ENCODE measurements around the gene SLAMF9. TPM values are rescaled to one million over a fixed set of nuclear protein-coding genes. Genes with fewer than 3 reads are reported as not detected.
"Not testable (repeated sequence)": the region's sequence is repeated elsewhere in the genome, so short reads cannot be mapped to it uniquely, and the experiment has no call there.

The SLAMF9 gene
- total RNA-seq, 2 experiments from 2014 or later, result not detected

DNA sequence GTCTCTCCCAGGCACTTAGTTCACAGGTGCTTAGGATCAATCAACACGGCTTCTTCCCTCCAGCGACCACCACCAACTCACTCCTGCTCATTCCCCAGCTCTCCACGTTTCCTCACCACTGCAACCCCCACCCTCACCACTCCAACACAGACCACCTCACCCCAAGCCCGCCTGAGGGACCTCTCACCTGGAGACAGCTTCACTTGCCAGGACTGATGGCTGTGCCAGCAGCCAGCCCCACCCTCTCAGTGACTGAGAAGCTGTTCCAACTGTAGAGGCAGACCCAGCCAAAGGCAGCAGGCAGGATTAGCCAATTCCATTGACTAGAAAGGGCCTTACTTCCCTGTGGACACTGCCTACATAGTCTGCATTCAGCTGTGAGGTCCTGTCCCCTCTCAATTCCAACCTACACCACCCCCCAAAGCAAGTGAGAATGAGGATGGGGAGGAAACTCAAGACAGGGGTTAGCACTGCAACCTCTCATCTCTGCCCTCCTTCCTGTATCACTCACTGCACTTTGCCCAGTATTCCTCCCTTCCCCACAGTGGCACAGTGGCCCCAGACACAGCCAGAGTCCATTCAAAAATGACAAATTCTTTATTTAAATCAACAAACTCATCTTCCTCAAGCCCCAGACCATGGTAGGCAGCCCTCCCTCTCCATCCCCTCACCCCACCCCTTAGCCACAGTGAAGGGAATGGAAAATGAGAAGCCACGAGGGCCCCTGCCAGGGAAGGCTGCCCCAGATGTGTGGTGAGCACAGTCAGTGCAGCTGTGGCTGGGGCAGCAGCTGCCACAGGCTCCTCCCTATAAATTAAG, 36.3 kb downstream of the SLAMF9 start:
- Mint-ChIP-seq H3K36me3 (ENCODE audit: low read depth) (peaks cover 81% of the 10 kb centered on the region), H3K4me3 (no peak overlapping the region), H3K27ac (peak overlapping the region; percentile 20), H3K9me3 (ENCODE audit: insufficient read depth) (no peaks in the 10 kb centered on the region), H3K4me1 (ENCODE audit: low read depth) (peaks cover 81% of the 10 kb centered on the region), H3K27me3 (ENCODE audit: low read depth) (no peaks in the 10 kb centered on the region)
- ChIA-PET CTCF (interaction anchor here (1.2 to 1.3 kb wide), 2 partner anchors 25 to 90 kb away, joined by 3 read pairs; no protein-coding TSS in a partner anchor), POLR2A (no interaction called here)
- ATAC-seq, result peak; percentile 14
- DNase-seq, result no peak

DNA sequence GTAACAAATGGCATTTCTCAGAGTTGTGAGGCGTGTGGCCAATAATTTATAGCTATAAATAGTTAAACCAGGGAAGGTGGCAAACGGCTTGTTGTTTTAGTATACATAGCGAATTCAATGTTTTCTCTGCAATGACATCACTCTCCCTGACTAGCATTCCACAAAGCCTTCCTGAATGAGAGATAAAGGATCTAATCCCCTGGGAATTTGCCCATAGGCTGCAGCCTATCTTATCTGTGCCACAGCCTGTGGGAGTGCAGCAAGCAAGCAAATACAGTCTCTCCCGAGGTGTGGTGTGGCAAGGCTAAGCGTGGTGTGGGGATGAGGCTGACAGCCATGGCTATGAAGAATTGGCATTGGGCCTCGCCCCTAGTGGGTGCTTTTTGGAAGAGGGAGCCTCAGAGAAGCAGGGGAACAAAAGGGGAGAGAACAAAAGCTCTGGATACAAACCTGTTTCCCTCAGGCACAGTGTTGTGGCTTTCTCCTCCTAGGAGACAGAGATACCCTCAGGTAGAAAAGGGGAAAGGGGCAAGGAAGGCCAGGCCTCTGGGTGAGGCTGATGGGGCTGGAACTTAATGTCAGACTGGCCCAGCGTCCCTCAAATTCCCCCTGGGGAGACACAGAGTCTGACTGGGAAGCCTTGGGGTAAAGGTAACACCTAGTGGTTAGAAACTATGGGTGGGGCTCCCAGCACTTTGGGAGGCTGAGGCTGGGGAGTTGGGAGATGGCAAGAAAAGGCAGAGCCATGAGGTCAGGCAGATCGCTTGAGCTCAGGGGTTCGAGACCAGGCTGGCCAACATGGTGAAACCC, 37.6 kb downstream of the SLAMF9 start:
- ChIA-PET POLR2A (interaction anchor here (1.0 to 1.5 kb wide), 2 partner anchors 8 to 23 kb away, joined by 3 to 12 read pairs; partner anchors contain the start of gene TAGLN2), CTCF (interaction anchor here (1.0 to 1.4 kb wide), 2 partner anchors 91 to 118 kb away, joined by 3 to 6 read pairs; no protein-coding TSS in a partner anchor)
- Mint-ChIP-seq H3K9me3 (ENCODE audit: insufficient read depth) (no peaks in the 10 kb centered on the region), H3K27ac (peak overlapping the region; percentile 37), H3K4me3 (no peak overlapping the region), H3K36me3 (ENCODE audit: low read depth) (peaks cover 70% of the 10 kb centered on the region), H3K27me3 (ENCODE audit: low read depth) (no peaks in the 10 kb centered on the region), H3K4me1 (ENCODE audit: low read depth) (peaks cover 81% of the 10 kb centered on the region)
- DNase-seq, result no peak
- ATAC-seq, result no peak

DNA sequence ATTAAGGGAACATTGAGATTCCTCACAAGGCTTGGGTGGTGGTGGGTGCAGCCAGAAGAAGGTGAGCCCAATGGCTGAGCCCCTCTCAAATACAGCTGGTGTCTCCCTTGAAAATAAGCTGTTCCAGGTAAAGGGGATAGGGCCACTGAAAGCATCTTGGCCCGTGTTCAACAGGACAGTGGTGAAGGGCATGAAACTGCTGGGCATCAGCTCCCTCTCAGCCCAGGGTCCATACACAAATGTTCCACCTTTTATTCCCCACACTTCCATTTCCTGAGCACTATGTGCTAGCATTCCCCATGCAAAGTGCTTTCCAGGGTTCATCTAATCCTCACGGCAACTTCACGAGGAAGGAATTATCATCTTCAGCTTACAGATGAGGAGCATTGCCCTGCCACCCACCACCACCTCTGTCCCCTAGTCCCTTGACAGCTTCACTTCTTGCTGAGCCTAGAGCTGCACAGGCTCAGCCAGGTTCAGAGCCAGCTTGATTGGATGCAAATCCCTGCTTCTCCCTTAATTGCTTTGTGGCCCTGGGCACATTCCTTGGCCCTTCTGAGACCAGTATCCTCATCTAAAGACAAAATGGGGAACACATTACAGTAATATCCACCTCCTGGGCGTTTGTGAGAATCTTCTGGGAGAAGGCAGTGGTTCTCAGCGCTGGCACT, 38.3 kb downstream of the SLAMF9 start:
- peak overlapping the region; percentile 21 for H3K27ac Mint-ChIP-seq
- CTCF ChIA-PET, result interaction anchor here (1.0 to 1.4 kb wide), 2 partner anchors 92 to 117 kb away, joined by 3 to 6 read pairs; no protein-coding TSS in a partner anchor
- no peak for ATAC-seq

GRCh38 chr1:159914252-159915018, 39.6 kb downstream of the SLAMF9 start:
- ATAC-seq (no peak), DNase-seq (no peak)
- no peaks in the 10 kb centered on the region for H3K27me3 Mint-ChIP-seq (ENCODE audit: low read depth)
- H3K36me3 Mint-ChIP-seq (ENCODE audit: low read depth), result peaks cover 52% of the 10 kb centered on the region
- H3K4me1 Mint-ChIP-seq (ENCODE audit: low read depth), result peaks cover 81% of the 10 kb centered on the region
- H3K9me3 Mint-ChIP-seq (ENCODE audit: insufficient read depth), result no peaks in the 10 kb centered on the region
- CTCF ChIA-PET, result interaction anchor here (0.6 kb wide), 1 partner anchor 32 kb away, joined by 3 read pairs; no protein-coding TSS in a partner anchor
- POLR2A ChIA-PET, result interaction anchor here (0.8 kb wide), 1 partner anchor 8 kb away, joined by 4 read pairs; no protein-coding TSS in a partner anchor
- H3K4me3 Mint-ChIP-seq, result no peak overlapping the region
- peak overlapping the region; percentile 56 for H3K27ac Mint-ChIP-seq

More for the DNA sequence above, 38.3 kb downstream of the SLAMF9 start:
- H3K4me1 Mint-ChIP-seq (ENCODE audit: low read depth), result peaks cover 81% of the 10 kb centered on the region
- no peaks in the 10 kb centered on the region for H3K27me3 Mint-ChIP-seq (ENCODE audit: low read depth)
- H3K9me3 Mint-ChIP-seq (ENCODE audit: insufficient read depth), result no peaks in the 10 kb centered on the region
- DNase-seq, result no peak
- no peak overlapping the region for H3K4me3 Mint-ChIP-seq
- peaks cover 62% of the 10 kb centered on the region for H3K36me3 Mint-ChIP-seq (ENCODE audit: low read depth)
- POLR2A ChIA-PET, result interaction anchor here (0.9 to 1.5 kb wide), 3 partner anchors 9 to 22 kb away, joined by 3 to 12 read pairs (median 3); partner anchors contain the start of gene TAGLN2

GRCh38 chr1:159913451-159914192, 40.4 kb downstream of the SLAMF9 start:
- peaks cover 44% of the 10 kb centered on the region for H3K36me3 Mint-ChIP-seq (ENCODE audit: low read depth)
- ATAC-seq, result no peak
- no peaks in the 10 kb centered on the region for H3K27me3 Mint-ChIP-seq (ENCODE audit: low read depth)
- no peak overlapping the region for H3K4me3 Mint-ChIP-seq
- H3K9me3 Mint-ChIP-seq (ENCODE audit: insufficient read depth), result no peaks in the 10 kb centered on the region
- H3K4me1 Mint-ChIP-seq (ENCODE audit: low read depth), result peaks cover 78% of the 10 kb centered on the region
- ChIA-PET CTCF (no interaction called here), POLR2A (interaction anchor here (0.7 to 0.8 kb wide), 2 partner anchors 9 to 10 kb away, joined by 3 to 4 read pairs; no protein-coding TSS in a partner anchor)
- H3K27ac Mint-ChIP-seq, result peak overlapping the region; percentile 56
- DNase-seq, result no peak

DNA sequence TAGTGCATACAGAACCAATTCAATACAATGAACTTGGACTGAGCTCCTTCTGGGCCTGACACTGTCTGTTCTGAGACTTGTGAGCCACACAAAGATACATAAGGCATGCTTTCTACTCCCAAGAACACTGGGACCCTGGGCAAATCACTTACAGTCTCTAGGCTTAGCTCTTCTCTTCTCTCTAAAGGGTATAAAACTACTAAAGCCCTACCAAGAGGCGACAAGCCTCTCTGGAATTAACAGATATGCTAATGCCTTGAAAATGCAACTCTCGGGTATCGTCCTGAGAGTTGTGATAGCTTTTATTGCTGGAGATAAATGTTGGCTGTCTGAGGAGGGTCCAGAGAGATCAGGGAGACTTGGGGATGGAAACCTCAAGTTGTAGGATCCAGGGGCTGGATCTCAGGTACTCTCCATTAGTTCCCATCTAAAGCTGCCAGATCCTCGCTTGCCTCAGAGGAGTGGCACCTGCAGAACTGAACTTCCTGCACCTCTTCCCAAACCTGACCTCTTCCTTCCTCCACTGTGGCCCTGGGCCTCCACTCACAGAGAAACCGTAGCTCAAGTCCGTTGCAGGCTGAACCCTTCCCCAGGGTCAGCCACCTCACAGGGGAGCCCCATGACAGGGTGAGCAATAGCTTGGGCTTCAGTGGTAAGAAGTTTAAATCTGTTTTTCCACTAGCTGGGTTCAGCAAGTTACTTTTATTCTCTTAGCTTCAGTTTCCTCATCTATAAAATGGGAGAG, 42.5 kb downstream of the SLAMF9 start:
- POLR2A ChIA-PET, result interaction anchor here (1.1 kb wide), 1 partner anchor 69 kb away, joined by 3 read pairs; no protein-coding TSS in a partner anchor
- H3K9me3 Mint-ChIP-seq (ENCODE audit: insufficient read depth), result no peaks in the 10 kb centered on the region
- CTCF ChIA-PET, result interaction anchor here (0.6 to 1.0 kb wide), 3 partner anchors 34 to 167 kb away, joined by 3 read pairs; no protein-coding TSS in a partner anchor
- peak overlapping the region; percentile 97 for H3K27ac Mint-ChIP-seq
- peak overlapping the region; percentile 63 for H3K4me3 Mint-ChIP-seq
- no peaks in the 10 kb centered on the region for H3K27me3 Mint-ChIP-seq (ENCODE audit: low read depth)
- H3K36me3 Mint-ChIP-seq (ENCODE audit: low read depth), result peaks cover 27% of the 10 kb centered on the region
- peaks cover 74% of the 10 kb centered on the region for H3K4me1 Mint-ChIP-seq (ENCODE audit: low read depth)
- DNase-seq, result peak; percentile 32
- peak; percentile 10 for ATAC-seq

DNA sequence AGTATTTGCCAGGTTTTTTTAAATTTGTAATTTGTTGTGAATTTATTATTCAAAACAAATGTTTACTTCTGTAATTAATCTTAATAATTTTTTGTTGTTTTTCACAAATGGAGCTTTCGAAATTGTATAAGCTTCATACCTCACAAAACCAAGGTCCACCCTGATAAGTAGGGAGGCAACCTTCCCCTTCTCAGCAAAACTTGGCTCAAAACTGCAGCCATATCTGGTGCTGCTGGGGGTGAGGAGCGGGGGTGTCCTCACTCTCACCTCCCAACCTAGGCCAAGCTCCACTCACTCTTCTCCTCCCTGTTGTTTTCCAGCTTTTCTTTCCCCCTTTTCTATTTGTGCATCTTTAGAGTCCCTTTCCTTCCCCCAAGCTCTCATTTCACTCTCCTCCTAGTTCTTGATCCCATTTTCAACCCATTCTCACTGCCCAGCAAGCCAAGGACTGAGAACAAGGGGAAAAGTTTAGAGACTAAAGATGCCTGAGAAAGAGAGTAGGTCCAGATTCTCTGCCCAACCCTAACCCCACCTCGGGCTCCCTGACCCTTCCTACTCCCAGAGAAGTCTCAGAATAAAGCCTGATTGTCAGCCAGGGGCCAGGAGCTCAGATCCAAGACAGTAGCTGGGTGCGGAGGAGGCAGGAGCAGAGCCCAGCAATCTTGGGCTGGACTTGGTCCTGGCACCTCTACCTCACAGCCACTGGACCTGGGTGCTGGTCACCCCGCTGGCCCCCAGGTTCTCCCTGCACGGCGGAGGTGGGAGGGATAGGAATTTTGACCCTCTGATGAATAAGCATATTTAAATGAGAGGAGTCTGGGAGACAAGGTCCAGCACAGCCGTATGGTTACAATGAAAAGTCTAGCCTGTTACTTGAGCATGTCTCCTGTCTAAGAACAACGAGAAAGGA, 45.8 kb downstream of the SLAMF9 start:
- H3K4me3 Mint-ChIP-seq, result no peak overlapping the region
- ChIA-PET POLR2A (interaction anchor here (1.4 to 2.1 kb wide), 3 partner anchors 11 to 17 kb away, joined by 4 to 10 read pairs (median 6); partner anchors contain the start of gene TAGLN2), CTCF (interaction anchor here (1.0 to 1.8 kb wide), 2 partner anchors 16 to 127 kb away, joined by 3 to 9 read pairs; no protein-coding TSS in a partner anchor)
- H3K27ac Mint-ChIP-seq, result no peak overlapping the region
- peaks cover 5% of the 10 kb centered on the region for H3K36me3 Mint-ChIP-seq (ENCODE audit: low read depth)
- H3K4me1 Mint-ChIP-seq (ENCODE audit: low read depth), result peaks cover 53% of the 10 kb centered on the region
- ATAC-seq (no peak), DNase-seq (no peak)
- H3K27me3 Mint-ChIP-seq (ENCODE audit: low read depth), result no peaks in the 10 kb centered on the region
- H3K9me3 Mint-ChIP-seq (ENCODE audit: insufficient read depth), result no peaks in the 10 kb centered on the region

DNA sequence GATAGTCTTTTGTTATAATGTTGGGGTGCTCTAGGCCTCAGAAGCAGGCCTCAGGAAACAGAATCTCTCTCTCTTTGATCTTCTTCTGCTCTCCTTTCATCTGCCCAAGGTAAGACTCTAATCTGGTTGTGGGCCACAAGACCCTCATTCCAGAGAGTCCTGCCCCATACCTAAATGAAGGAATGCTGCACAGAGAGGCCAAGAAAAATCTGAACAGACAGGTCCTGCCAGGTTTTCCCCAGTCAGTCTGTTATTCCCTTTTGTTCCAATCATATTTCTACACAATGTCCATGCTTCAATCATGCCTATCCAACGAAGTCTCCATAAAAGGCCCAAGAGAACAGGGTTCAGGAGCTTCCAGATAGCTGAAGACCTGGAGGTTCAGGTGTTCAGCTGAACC, 47.1 kb downstream of the SLAMF9 start:
- H3K27me3 Mint-ChIP-seq (ENCODE audit: low read depth), result no peaks in the 10 kb centered on the region
- no peak overlapping the region for H3K27ac Mint-ChIP-seq
- peaks cover 40% of the 10 kb centered on the region for H3K4me1 Mint-ChIP-seq (ENCODE audit: low read depth)
- ChIA-PET POLR2A (interaction anchor here (1.7 to 2.1 kb wide), 2 partner anchors 13 to 16 kb away, joined by 4 to 10 read pairs; no protein-coding TSS in a partner anchor), CTCF (interaction anchor here (1.0 to 1.8 kb wide), 2 partner anchors 14 kb away, joined by 4 to 9 read pairs; no protein-coding TSS in a partner anchor)
- no peak for ATAC-seq
- no peak for DNase-seq
- no peak overlapping the region for H3K4me3 Mint-ChIP-seq
- H3K36me3 Mint-ChIP-seq (ENCODE audit: low read depth), result peaks cover 2% of the 10 kb centered on the region
- no peaks in the 10 kb centered on the region for H3K9me3 Mint-ChIP-seq (ENCODE audit: insufficient read depth)

DNA sequence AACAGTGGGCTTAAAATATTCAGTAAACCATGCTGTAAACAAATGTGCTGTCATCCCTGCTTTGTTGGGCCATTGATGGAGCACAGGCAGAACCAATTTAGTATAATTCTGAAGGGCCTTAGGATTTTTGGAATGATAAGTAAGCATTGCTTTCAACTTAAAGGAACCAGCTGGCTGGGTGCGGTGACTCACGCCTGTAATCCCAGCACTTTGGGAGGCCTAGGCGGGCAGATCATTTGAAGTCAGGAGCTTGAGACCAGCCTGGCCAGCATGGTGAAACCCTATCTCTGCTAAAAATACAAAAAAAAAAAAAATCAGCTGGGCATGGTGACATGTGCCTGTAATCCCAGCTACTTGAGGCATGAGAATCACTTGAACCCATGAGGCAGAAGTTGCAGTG, 50.0 kb downstream of the SLAMF9 start:
- H3K4me3 Mint-ChIP-seq; H3K9me3 Mint-ChIP-seq (ENCODE audit: insufficient read depth); ATAC-seq; H3K27me3 Mint-ChIP-seq (ENCODE audit: low read depth); DNase-seq; H3K27ac Mint-ChIP-seq; H3K36me3 Mint-ChIP-seq (ENCODE audit: low read depth); POLR2A ChIA-PET: not testable (repeated sequence)
- CTCF ChIA-PET, result interaction anchor here (1.3 to 3.1 kb wide), 2 partner anchors 11 kb away, joined by 3 to 13 read pairs; no protein-coding TSS in a partner anchor
- H3K4me1 Mint-ChIP-seq (ENCODE audit: low read depth), result peaks cover 11% of the 10 kb centered on the region
